ENCODE data around the gene KAT5.
A peak's percentile ranks its signal among the peaks of the same experiment; 100 is the strongest.
"Not testable (repeated sequence)": the region's sequence is repeated elsewhere in the genome, so short reads cannot be mapped to it uniquely, and the experiment has no call there.

The KAT5 gene

GRCh38 chr11:65710421-65710820 lies 1.6 kb upstream of the KAT5 start:
- DNase-seq = no peak

DNA sequence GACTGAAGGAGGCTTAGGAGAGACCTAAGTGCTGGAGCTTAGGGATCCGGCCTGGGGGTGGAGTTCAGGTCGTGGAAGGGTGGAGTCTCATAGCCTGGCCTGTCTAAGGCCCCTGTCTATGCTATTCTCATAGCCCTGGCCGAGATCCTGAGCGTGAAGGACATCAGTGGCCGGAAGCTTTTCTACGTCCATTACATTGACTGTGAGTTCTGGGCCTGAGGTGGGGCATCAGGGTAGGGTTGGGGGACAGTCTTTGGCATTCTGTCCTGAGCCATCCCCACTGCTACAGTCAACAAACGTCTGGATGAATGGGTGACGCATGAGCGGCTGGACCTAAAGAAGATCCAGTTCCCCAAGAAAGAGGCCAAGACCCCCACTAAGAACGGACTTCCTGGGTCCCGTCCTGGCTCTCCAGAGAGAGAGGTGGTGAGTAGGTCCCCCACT lies 603 bp downstream of the KAT5 start:
- DNase-seq = no peak

- no peak for DNase-seq
These were observed 1.3 kb downstream of the KAT5 start for GRCh38 chr11:65713212-65713969.

DNA sequence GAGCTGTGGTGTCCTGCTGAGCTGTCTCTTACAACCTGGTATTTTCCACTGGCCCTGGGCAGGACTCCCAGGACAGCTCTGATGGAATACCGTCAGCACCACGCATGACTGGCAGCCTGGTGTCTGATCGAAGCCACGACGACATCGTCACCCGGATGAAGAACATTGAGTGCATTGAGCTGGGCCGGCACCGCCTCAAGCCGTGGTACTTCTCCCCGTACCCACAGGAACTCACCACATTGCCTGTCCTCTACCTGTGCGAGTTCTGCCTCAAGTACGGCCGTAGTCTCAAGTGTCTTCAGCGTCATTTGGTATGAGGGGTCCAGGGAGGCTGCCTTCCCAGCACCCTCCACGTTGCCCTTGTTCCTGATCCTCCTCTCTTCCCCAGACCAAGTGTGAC lies 2.4 kb downstream of the KAT5 start:
- DNase-seq = no peak

GRCh38 chr11:65716302-65716701 lies 4.2 kb downstream of the KAT5 start:
- DNase-seq = no peak

- DNase-seq = no peak
These were observed 4.8 kb downstream of the KAT5 start for GRCh38 chr11:65716774-65717405.

- DNase-seq = no peak
These were observed 5.9 kb downstream of the KAT5 start for GRCh38 chr11:65717906-65718305.

- DNase-seq = no peak
These were observed 6.5 kb downstream of the KAT5 start for GRCh38 chr11:65718531-65718930.

GRCh38 chr11:65718964-65719492 lies 7.0 kb downstream of the KAT5 start:
- no peak for DNase-seq

GRCh38 chr11:65719871-65720210 lies 7.8 kb downstream of the KAT5 start:
- no peak for DNase-seq

DNA sequence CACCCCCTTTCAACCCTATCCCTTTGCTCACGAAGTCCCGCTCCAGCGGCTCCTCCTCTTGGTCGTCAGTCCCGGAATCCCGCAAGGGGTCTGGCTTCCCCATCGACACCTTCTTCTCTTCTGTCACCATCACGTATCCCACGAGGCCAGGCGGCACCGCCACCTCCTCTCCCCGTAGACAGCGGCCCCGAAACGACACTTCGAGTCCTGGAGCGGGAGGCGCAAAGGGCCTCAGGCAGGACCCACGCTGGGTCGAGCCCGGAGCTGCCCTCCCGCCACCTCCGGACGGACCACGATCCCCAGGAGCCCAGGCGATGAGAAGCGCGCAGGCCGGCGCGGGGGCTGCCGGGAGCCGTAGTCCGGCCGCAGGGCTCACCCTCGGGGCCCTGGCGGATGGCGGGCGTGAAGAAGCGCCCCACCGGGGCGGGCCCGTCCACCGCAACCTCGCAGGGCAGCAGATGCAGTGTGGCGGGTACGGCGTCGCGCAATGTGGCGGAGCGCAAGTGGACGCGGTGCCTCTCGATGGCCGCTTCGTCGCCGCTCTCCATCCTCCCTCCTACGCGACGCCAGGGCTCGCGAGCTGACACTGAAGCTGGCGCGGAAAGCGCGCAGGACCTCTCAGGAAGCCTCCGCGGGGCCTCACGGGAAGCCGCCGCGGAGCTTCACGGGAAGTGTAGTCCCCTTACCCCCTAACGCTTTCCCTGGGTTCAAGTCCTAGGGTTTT lies 8.3 kb downstream of the KAT5 start, which contains the start of gene RNASEH2C:
Gene RNASEH2C (minus strand): TSS at position 588 of the 724 bp plus-strand sequence. CDS start 40 bp downstream, at position 548.
- DNase-seq = peak; percentile 67

DNA sequence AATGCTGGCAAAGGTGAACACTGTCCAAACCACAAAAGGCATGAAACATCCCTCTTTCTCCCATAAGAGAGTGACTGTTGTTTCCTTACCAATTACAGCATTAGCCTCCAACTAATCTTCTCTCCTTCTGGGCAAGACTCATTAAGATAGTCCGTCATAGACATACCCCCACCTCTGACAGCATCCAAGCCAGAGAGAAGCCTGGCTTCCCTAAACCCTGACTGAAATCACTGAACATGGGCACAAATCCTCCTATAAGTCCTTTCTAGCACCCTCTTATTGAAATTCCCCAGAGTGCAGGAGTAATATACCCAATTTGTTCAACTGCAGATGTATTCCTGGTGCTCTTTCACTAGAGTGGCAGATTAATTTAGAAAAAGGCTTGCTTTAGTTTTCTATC lies 10.2 kb downstream of the KAT5 start:
- DNase-seq = no peak

DNA sequence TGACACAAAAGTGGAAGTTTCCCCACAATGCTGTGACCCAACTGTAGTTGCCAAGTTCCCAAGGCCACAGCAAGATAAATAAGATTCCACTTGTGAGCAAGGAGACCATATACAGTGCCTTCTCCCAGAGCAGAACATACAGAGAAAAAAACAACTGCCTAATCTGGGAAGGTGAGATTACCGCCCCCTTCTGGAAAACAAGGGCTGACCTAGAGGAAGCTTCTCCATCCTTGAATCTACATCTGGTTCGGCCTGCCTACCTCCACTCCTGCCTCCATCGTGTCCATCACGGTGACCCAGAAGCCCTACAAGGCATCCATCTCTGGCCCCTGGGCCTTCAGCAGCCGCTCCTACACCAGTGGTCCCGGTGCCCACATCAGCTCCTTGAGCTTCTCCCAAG lies 14.6 kb downstream of the KAT5 start:
- DNase-seq = no peak

- no peak for DNase-seq
These were observed 15.8 kb downstream of the KAT5 start for GRCh38 chr11:65727865-65728264.

- no peak for DNase-seq
These were observed 18.4 kb downstream of the KAT5 start for GRCh38 chr11:65730461-65730860.

- not testable (repeated sequence) for DNase-seq
These were observed 23.1 kb downstream of the KAT5 start for GRCh38 chr11:65735111-65735510.

DNA sequence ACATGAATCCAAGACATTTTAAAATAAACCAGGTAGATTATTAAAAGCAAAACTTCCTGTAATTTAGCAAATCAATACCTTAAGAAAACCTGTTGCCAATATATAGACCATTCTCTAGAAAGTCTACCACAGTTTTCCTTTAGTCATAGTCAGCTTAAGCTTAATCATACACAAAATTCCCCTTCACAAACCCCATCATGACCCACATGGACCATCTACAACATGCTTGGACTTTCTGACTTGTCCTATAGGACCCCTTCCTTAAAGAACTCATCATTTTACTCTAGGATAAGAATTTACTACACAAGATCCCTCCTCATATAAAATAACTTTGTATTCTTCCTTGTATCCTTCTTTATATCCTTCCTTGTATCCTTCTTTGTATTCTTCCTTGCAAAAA lies 24.8 kb downstream of the KAT5 start:
- no peak for DNase-seq

DNA sequence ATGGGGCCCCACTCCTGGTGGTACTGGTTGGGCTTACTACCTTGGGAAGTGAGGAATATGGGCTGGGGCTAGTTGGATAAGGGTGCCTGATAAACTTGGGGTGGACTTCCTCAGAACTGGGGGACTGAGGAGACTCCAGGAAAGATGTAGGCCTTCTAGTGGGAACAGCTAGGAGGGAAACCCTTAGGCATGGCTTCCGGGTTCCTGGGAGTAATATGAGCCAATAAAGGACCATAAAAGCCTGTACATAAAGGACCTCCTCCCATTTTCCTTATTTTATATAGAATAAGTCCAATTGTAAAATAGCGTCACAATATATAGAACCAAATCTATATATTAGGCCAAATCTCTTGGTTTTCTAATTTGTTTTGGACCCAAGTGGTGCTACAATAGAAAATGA lies 27.0 kb downstream of the KAT5 start:
- DNase-seq = no peak

- DNase-seq = no peak
These were observed 29.1 kb downstream of the KAT5 start for GRCh38 chr11:65741185-65741584.

DNA sequence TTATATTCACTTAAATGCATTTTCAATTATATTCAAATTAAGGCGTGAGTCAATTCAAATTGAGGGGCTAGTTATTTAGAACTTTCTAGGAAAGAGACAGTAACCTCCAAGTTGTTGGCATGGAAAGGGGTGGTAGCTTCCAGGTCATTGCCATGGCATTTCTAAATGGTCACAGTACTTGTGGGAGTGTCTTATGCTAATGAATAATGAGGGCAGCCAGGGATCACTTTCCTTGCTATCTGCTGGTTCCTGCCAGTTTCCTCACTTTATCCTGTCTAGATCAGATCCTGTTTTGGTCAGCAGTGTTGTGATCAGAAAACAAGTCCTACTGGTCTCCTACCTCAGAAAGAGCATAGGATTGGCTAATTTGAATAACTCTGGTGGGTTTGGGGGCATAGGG lies 30.3 kb downstream of the KAT5 start:
- no peak for DNase-seq

DNA sequence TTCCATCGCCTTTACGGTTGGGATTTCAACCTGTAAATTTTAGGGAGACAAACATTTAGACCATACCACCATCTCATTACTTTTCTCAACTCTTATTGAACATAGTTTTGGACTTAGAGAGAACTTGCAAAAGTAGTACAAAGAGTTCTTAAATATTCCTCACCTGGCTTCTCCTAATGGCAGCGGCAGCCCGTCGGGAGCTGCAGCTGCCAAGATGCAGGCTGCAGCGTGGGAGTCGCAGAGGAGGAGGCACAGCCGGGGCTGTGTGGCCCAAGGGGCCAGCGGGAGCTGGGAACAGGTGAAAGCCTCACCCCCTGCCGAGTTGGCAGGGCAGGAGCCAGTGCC lies 31.6 kb downstream of the KAT5 start:
- no peak for DNase-seq

- DNase-seq = no peak
These were observed 32.1 kb downstream of the KAT5 start for GRCh38 chr11:65744026-65744698.

- DNase-seq = no peak
These were observed 32.6 kb downstream of the KAT5 start for GRCh38 chr11:65744699-65745042.

Data from DMS79 treated with DMSO at 0.1 percent for 48 hours (cell line).